GM18868 (cell line): Measurements from ENCODE around the gene ARAP2.

Experiments used
- ATAC-seq: cut with Tn5 transposase; IDR thresholded peaks from one replicate; pipeline ENCODE4 v1.9.1; 2021; ENCODE audit warnings: mild to moderate bottlenecking, moderate library complexity; ENCODE audit not compliant: unreplicated experiment

Gene ARAP2

GRCh38 chr4:36051634-36052033 is 192.7 kb downstream of the ARAP2 start:
- no peak for ATAC-seq

GRCh38 chr4:36046026-36046425 is 198.3 kb downstream of the ARAP2 start:
- ATAC-seq: no peak

- no peak for ATAC-seq
Observed at GRCh38 chr4:36043901-36044300, 200.4 kb downstream of the ARAP2 start.

- no peak for ATAC-seq
Observed at GRCh38 chr4:36043241-36043640, 201.1 kb downstream of the ARAP2 start.

GRCh38 chr4:36042122-36042970 is 202.0 kb downstream of the ARAP2 start:
- no peak for ATAC-seq

GRCh38 chr4:36041340-36041739 is 203.0 kb downstream of the ARAP2 start:
- ATAC-seq: no peak

- no peak for ATAC-seq
Observed at GRCh38 chr4:36039026-36039425, 205.3 kb downstream of the ARAP2 start.

- no peak for ATAC-seq
Observed at GRCh38 chr4:36038491-36038890, 205.8 kb downstream of the ARAP2 start.

GRCh38 chr4:36037127-36037526 is 207.2 kb downstream of the ARAP2 start:
- ATAC-seq: no peak

- no peak for ATAC-seq
Observed at GRCh38 chr4:36029951-36030350, 214.4 kb downstream of the ARAP2 start.

GRCh38 chr4:36027203-36027602 is 217.1 kb downstream of the ARAP2 start:
- ATAC-seq: no peak

- no peak for ATAC-seq
Observed at GRCh38 chr4:36026348-36026880, 217.9 kb downstream of the ARAP2 start.

GRCh38 chr4:36024901-36025660 is 219.2 kb downstream of the ARAP2 start:
- no peak for ATAC-seq

- no peak for ATAC-seq
Observed at GRCh38 chr4:36020351-36020750, 224.0 kb downstream of the ARAP2 start.
